ENCODE results near the gene MAFG.

Gene MAFG

DNA sequence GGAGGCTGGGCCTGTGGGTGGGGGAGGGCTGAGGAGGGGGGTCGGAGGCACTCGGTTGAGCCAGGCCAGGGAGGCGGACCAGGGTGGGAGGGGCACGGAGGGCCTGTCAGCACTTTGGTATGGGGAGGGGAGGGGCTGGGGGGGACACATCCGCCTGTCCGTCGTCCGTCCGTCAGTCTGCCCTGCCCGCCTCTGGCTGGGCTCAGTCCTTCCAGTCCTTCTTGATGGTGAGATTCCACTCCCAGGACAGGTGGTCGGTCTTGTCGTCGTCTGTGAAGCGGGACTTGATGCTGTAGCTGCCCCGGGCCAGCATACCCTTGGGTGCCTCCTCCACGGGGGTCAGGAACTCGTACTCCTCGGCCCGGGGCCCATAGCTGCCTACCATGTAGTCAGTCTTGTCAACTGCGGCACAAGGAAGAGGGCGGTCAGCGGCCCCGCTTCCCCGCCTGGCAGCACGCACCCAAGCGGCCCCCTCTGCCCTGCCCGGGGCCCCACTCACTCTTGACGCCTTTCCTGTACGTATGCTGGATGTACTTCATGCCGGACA lies 58.8 kb downstream of the MAFG start:
- peak; percentile 85 for DNase-seq (ENCODE audit: low read depth, low spot score)
